H9 (cell line): Measurements from ENCODE around the gene MALRD1. TPM values are rescaled to one million over a fixed set of nuclear protein-coding genes. Genes with fewer than 3 reads are reported as not detected.

Experiments used
- DNase-seq: peaks from one replicate; pipeline ENCODE4 v3.0.0-alpha.2; 2017
- H2AFZ ChIP-seq: one replicate; pipeline ENCODE4 v1.6.1; 2013; ENCODE audit warnings: mild to moderate bottlenecking, low read length, control low read depth, moderate library complexity
- H2AK5ac ChIP-seq: 2 replicates; pipeline ENCODE4 v1.6.1; 2013; ENCODE audit warnings: low read length, control low read depth, mixed read lengths; ENCODE audit not compliant: insufficient read length
- H2BK120ac ChIP-seq: one replicate; pipeline ENCODE4 v1.6.1; 2013; ENCODE audit warnings: low read depth, mild to moderate bottlenecking, low read length, control low read depth, inconsistent platforms; ENCODE audit not compliant: poor library complexity, severe bottlenecking
- H2BK12ac ChIP-seq: 2 replicates; pipeline ENCODE4 v1.6.1; 2013; ENCODE audit warnings: low read length, control low read depth, mixed read lengths, low read depth; ENCODE audit not compliant: insufficient read length
- H2BK15ac ChIP-seq: 2 replicates; pipeline ENCODE4 v1.6.1; 2013; ENCODE audit warnings: low read depth, low read length, control low read depth
- H2BK20ac ChIP-seq: one replicate; pipeline ENCODE4 v1.6.1; 2013; ENCODE audit warnings: low read depth, mild to moderate bottlenecking, low read length, control low read depth, inconsistent platforms; ENCODE audit not compliant: poor library complexity, severe bottlenecking
- H2BK5ac ChIP-seq: 2 replicates; pipeline ENCODE4 v1.6.1; 2013; ENCODE audit warnings: low read length, control low read depth, mixed read lengths; ENCODE audit not compliant: insufficient read length
- H3K14ac ChIP-seq: 2 replicates; pipeline ENCODE4 v1.6.1; 2013; ENCODE audit warnings: low read length, control low read depth; ENCODE audit not compliant: insufficient read depth
- H3K18ac ChIP-seq: 2 replicates; pipeline ENCODE4 v1.6.1; 2013; ENCODE audit warnings: low read depth, mild to moderate bottlenecking, mixed read lengths, low read length, control low read depth; ENCODE audit not compliant: insufficient read length
- H3K23ac ChIP-seq: 2 replicates; pipeline ENCODE4 v1.6.1; 2013; ENCODE audit warnings: low read length, control low read depth, mixed read lengths, low read depth; ENCODE audit not compliant: insufficient read length
- H3K23me2 ChIP-seq: 2 replicates; pipeline ENCODE4 v1.6.1; 2013; ENCODE audit warnings: low read depth, mild to moderate bottlenecking, mixed read lengths, low read length, control low read depth; ENCODE audit not compliant: insufficient read length, poor library complexity, severe bottlenecking
- H3K27ac ChIP-seq: 2 replicates; pipeline ENCODE4 v1.5.1; 2013; ENCODE audit warnings: low read length, control low read depth, mixed read lengths, low read depth; ENCODE audit not compliant: insufficient read length
- H3K27me3 ChIP-seq: 2 replicates; pipeline ENCODE4 v1.6.1; 2013; ENCODE audit warnings: low read length, control low read depth, inconsistent platforms; ENCODE audit not compliant: insufficient read depth
- H3K4ac ChIP-seq: 2 replicates; pipeline ENCODE4 v1.6.1; 2013; ENCODE audit warnings: low read depth, mild to moderate bottlenecking, control low read depth, inconsistent platforms, low read length, moderate library complexity
- H3K4me1 ChIP-seq: 2 replicates; pipeline ENCODE4 v1.6.1; 2013; ENCODE audit warnings: low read length, control low read depth, inconsistent platforms; ENCODE audit not compliant: insufficient read depth
- H3K4me2 ChIP-seq: 2 replicates; pipeline ENCODE4 v1.6.1; 2013; ENCODE audit warnings: low read length, control low read depth, mixed read lengths; ENCODE audit not compliant: insufficient read length, insufficient read depth
- H3K56ac ChIP-seq: 2 replicates; pipeline ENCODE4 v1.6.1; 2013; ENCODE audit warnings: low read depth, mild to moderate bottlenecking, mixed read lengths, low read length, control low read depth; ENCODE audit not compliant: insufficient read length
- H3K79me1 ChIP-seq: 2 replicates; pipeline ENCODE4 v1.6.1; 2013; ENCODE audit warnings: low read depth, mild to moderate bottlenecking, moderate library complexity, low read length, control low read depth, inconsistent platforms; ENCODE audit not compliant: insufficient read depth, poor library complexity, severe bottlenecking
- H3K79me2 ChIP-seq: 2 replicates; pipeline ENCODE4 v1.6.1; 2013; ENCODE audit warnings: low read length, control low read depth, inconsistent platforms; ENCODE audit not compliant: insufficient read depth
- H3K9ac ChIP-seq: 2 replicates; pipeline ENCODE4 v1.6.1; 2013; ENCODE audit warnings: low read length, control low read depth, mixed read lengths; ENCODE audit not compliant: insufficient read length; ENCODE audit errors: extremely low read depth
- H3K9me3 ChIP-seq: one replicate; pipeline ENCODE4 v1.6.1; 2013; ENCODE audit warnings: low read depth, low read length, inconsistent platforms; ENCODE audit not compliant: control insufficient read depth
- H3T11ph ChIP-seq: one replicate; pipeline ENCODE4 v1.6.1; 2013; ENCODE audit warnings: mild to moderate bottlenecking, low read length, control low read depth, inconsistent platforms
- H4K20me1 ChIP-seq: one replicate; pipeline ENCODE4 v1.6.1; 2013; ENCODE audit not compliant: control insufficient read depth, insufficient read length, insufficient read depth
- H4K5ac ChIP-seq: 2 replicates; pipeline ENCODE4 v1.6.1; 2013; ENCODE audit warnings: low read depth, mild to moderate bottlenecking, mixed read lengths, low read length, control low read depth; ENCODE audit not compliant: insufficient read length
- H4K8ac ChIP-seq: replicated peaks from 2 replicates; pipeline ENCODE4 v1.6.1; 2013; ENCODE audit warnings: low read length, control low read depth, mixed read lengths, low read depth; ENCODE audit not compliant: insufficient read length
- H4K91ac ChIP-seq: 2 replicates; pipeline ENCODE4 v1.6.1; 2013; ENCODE audit warnings: low read depth, mild to moderate bottlenecking, moderate library complexity, mixed read lengths, low read length, control low read depth; ENCODE audit not compliant: insufficient read length
- H3K27ac Mint-ChIP-seq, 3 experiments: 2 replicates in 2 of 3; 3 replicates in 1 of 3; pipeline ENCODE4 v1.8.0; 2020 to 2021; ENCODE audit warnings: mixed read lengths in 3 of 3, mild to moderate bottlenecking in 1 of 3, moderate library complexity in 1 of 3
- H3K27me3 Mint-ChIP-seq: 2 replicates; pipeline ENCODE4 v1.8.0; 2021; ENCODE audit warnings: low read depth, mild to moderate bottlenecking, moderate library complexity, mixed read lengths
- H3K36me3 Mint-ChIP-seq, 3 experiments: 2 replicates in 2 of 3; 3 replicates in 1 of 3; pipeline ENCODE4 v1.8.0; 2020 to 2021; ENCODE audit warnings: low read depth in 3 of 3, mixed read lengths in 3 of 3; ENCODE audit not compliant: insufficient read depth in 1 of 3
- H3K4me1 Mint-ChIP-seq, 2 experiments: 2 replicates each; pipeline ENCODE4 v1.8.0; 2020; ENCODE audit warnings: mixed read lengths in 2 of 2
- H3K4me3 Mint-ChIP-seq, 2 experiments: 2 replicates in 1 of 2; 3 replicates in 1 of 2; pipeline ENCODE4 v1.8.0; 2020 to 2021; ENCODE audit warnings: mild to moderate bottlenecking in 2 of 2, mixed read lengths in 2 of 2, moderate library complexity in 1 of 2
- H3K9me3 Mint-ChIP-seq, 2 experiments: 2 replicates in 1 of 2; 3 replicates in 1 of 2; pipeline ENCODE4 v1.8.0; 2020; ENCODE audit warnings: mild to moderate bottlenecking in 2 of 2, mixed read lengths in 2 of 2, moderate library complexity in 1 of 2
- WGBS: extraction: QIAGEN DNeasy Blood & Tissue Kit; methylation state at CpG from one replicate; pipeline ENCODE4 v1.1.7; 2013; ENCODE audit warnings: missing lambda C conversion rate, low lambda C conversion rate, mixed read lengths; ENCODE audit not compliant: insufficient read length; ENCODE audit errors: extremely low coverage; 5-methylcytosine and 5-hydroxymethylcytosine counted together
- total RNA-seq: library from RNA; stranded (reverse); gene quantifications from 2 replicates; pipeline ENCODE4 v1.2.1, GENCODE V29; 2021
- TF ChIP-seq, protein P1 (sequence below): fragments of 200-600 bp; sonication (generic); conservative IDR thresholded peaks from 3 replicates; pipeline ENCODE4 v1.8.0; 2021; ENCODE audit warnings: antibody characterized with exemption, mild to moderate bottlenecking

MALRD1 gene
- total RNA-seq, 1 experiment from 2014 or later: 0.20 TPM

DNA sequence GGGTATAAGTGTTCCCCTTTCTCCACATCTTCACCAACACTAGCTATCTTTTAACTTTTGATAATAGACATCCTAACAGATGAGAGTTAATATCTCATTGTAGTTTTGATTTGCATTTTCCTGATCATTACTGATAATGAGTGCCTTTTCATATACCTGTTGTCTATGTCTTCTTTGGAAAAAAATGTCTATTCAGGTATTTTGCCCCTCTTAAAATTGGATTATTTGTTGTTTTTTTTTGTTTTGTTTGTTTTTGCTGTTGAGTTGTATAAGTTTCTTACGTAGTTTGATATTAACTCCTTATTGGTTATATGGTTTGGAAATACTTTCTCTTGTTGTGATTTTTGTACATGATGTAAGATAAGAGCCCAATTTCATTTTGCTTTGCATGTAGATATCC lies 214.7 kb downstream of the MALRD1 start:
- no peak overlapping the region for H2BK5ac ChIP-seq
- no peaks in the 10 kb centered on the region for H3K9me3 ChIP-seq
- no peaks in the 10 kb centered on the region for H3K79me1 ChIP-seq
- WGBS: no CpG with 5 or more reads among the region's 1 CpG
- no peak overlapping the region for H4K8ac ChIP-seq
- no peaks in the 10 kb centered on the region; a peak in 1 of 7 replicates for H3K36me3 Mint-ChIP-seq
- peaks cover 0 to 2% of the 10 kb centered on the region in 2 experiments; a peak in 1 of 5 replicates for H3K9me3 Mint-ChIP-seq
- no peak overlapping the region for H3K56ac ChIP-seq
- H3K14ac ChIP-seq: no peak overlapping the region
- H3K79me2 ChIP-seq: no peaks in the 10 kb centered on the region
- no peak for DNase-seq
- no peak overlapping the region for H4K5ac ChIP-seq
- no peak overlapping the region for H3T11ph ChIP-seq
- no peak overlapping the region for H4K91ac ChIP-seq
- no peak overlapping the region for H2BK15ac ChIP-seq
- no peak overlapping the region for H3K18ac ChIP-seq
- peaks cover 0 to 2% of the 10 kb centered on the region in 2 experiments; a peak in 1 of 4 replicates for H3K4me1 Mint-ChIP-seq
- no peaks in the 10 kb centered on the region for H3K4me1 ChIP-seq
- H2BK12ac ChIP-seq: no peak overlapping the region
- H4K20me1 ChIP-seq: no peaks in the 10 kb centered on the region
- TF ChIP-seq, protein P1, sequence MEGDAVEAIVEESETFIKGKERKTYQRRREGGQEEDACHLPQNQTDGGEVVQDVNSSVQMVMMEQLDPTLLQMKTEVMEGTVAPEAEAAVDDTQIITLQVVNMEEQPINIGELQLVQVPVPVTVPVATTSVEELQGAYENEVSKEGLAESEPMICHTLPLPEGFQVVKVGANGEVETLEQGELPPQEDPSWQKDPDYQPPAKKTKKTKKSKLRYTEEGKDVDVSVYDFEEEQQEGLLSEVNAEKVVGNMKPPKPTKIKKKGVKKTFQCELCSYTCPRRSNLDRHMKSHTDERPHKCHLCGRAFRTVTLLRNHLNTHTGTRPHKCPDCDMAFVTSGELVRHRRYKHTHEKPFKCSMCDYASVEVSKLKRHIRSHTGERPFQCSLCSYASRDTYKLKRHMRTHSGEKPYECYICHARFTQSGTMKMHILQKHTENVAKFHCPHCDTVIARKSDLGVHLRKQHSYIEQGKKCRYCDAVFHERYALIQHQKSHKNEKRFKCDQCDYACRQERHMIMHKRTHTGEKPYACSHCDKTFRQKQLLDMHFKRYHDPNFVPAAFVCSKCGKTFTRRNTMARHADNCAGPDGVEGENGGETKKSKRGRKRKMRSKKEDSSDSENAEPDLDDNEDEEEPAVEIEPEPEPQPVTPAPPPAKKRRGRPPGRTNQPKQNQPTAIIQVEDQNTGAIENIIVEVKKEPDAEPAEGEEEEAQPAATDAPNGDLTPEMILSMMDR: no peak
- no peak overlapping the region for H3K27ac ChIP-seq
- H3K4me3 Mint-ChIP-seq: no peak overlapping the region
- H2AFZ ChIP-seq: no peak overlapping the region
- no peak overlapping the region for H3K4me2 ChIP-seq
- no peak overlapping the region for H2BK120ac ChIP-seq
- H3K9ac ChIP-seq: no peak overlapping the region
- H3K23me2 ChIP-seq: no peaks in the 10 kb centered on the region
- H3K4ac ChIP-seq: no peak overlapping the region
- no peak overlapping the region for H3K27ac Mint-ChIP-seq
- H2BK20ac ChIP-seq: no peak overlapping the region
- H3K27me3 ChIP-seq: no peaks in the 10 kb centered on the region
- H2AK5ac ChIP-seq: no peak overlapping the region
- no peaks in the 10 kb centered on the region for H3K27me3 Mint-ChIP-seq
- H3K23ac ChIP-seq: no peak overlapping the region
